Measurements from ENCODE around the gene IFI44.

IFI44 gene

GRCh38 chr1:78676347-78676982 is 26.8 kb downstream of the IFI44 start:
- H3K27me3 ChIP-seq, result no peaks in the 10 kb centered on the region
- no peak overlapping the region for H3K4me3 ChIP-seq (ENCODE audit: low read depth in 1 of 2, low read length in 1 of 2)
- peak; percentile 54 for TF ChIP-seq CTCF (IDR thresholded peaks at IDR 0.05)
- H3K27ac ChIP-seq, result no peak overlapping the region
- peaks cover 4 to 5% of the 10 kb centered on the region in 2 experiments for H3K4me1 ChIP-seq (ENCODE audit: control insufficient read depth in 1 of 2, insufficient read depth in 1 of 2, low read depth in 1 of 2, low read length in 1 of 2)
- H3K36me3 ChIP-seq, result no peaks in the 10 kb centered on the region
- no peaks in the 10 kb centered on the region for H3K9me3 ChIP-seq

GRCh38 chr1:78676993-78677392 is 27.4 kb downstream of the IFI44 start:
- no peak overlapping the region for H3K4me3 ChIP-seq (ENCODE audit: low read depth in 1 of 2, low read length in 1 of 2)
- H3K9me3 ChIP-seq, result no peaks in the 10 kb centered on the region
- no peaks in the 10 kb centered on the region for H3K27me3 ChIP-seq
- no peak overlapping the region for H3K27ac ChIP-seq
- no peaks in the 10 kb centered on the region for H3K36me3 ChIP-seq
- TF ChIP-seq CTCF (IDR thresholded peaks at IDR 0.05), result no peak
- H3K4me1 ChIP-seq (ENCODE audit: control insufficient read depth in 1 of 2, insufficient read depth in 1 of 2, low read depth in 1 of 2, low read length in 1 of 2), result peaks cover 4 to 5% of the 10 kb centered on the region in 2 experiments

GRCh38 chr1:78677788-78678187 is 28.2 kb downstream of the IFI44 start:
- no peak for TF ChIP-seq CTCF (IDR thresholded peaks at IDR 0.05)
- Histone ChIP-seq H3K36me3 (no peaks in the 10 kb centered on the region), H3K4me3 (ENCODE audit: low read depth in 1 of 2, low read length in 1 of 2) (no peak overlapping the region), H3K27me3 (peaks cover 5% of the 10 kb centered on the region), H3K27ac (no peak overlapping the region), H3K9me3 (no peaks in the 10 kb centered on the region), H3K4me1 (ENCODE audit: control insufficient read depth in 1 of 2, insufficient read depth in 1 of 2, low read depth in 1 of 2, low read length in 1 of 2) (peaks cover 4 to 5% of the 10 kb centered on the region in 2 experiments)

- peaks cover 4 to 5% of the 10 kb centered on the region in 2 experiments for H3K4me1 ChIP-seq (ENCODE audit: control insufficient read depth in 1 of 2, insufficient read depth in 1 of 2, low read depth in 1 of 2, low read length in 1 of 2)
- H3K27ac ChIP-seq, result no peak overlapping the region
- H3K27me3 ChIP-seq, result peaks cover 5% of the 10 kb centered on the region
- no peaks in the 10 kb centered on the region for H3K36me3 ChIP-seq
- H3K9me3 ChIP-seq, result no peaks in the 10 kb centered on the region
- no peak for TF ChIP-seq CTCF (IDR thresholded peaks at IDR 0.05)
- no peak overlapping the region for H3K4me3 ChIP-seq (ENCODE audit: low read depth in 1 of 2, low read length in 1 of 2)
Measured at GRCh38 chr1:78678324-78678723, 28.7 kb downstream of the IFI44 start.

- peaks cover under 1 to 1% of the 10 kb centered on the region in 2 experiments for H3K4me1 ChIP-seq (ENCODE audit: control insufficient read depth in 1 of 2, insufficient read depth in 1 of 2, low read depth in 1 of 2, low read length in 1 of 2)
- H3K9me3 ChIP-seq, result no peaks in the 10 kb centered on the region
- H3K4me3 ChIP-seq (ENCODE audit: low read depth in 1 of 2, low read length in 1 of 2), result no peak overlapping the region
- TF ChIP-seq CTCF (IDR thresholded peaks at IDR 0.05), result no peak
- H3K27ac ChIP-seq, result no peak overlapping the region
- peaks cover 15% of the 10 kb centered on the region for H3K27me3 ChIP-seq
- H3K36me3 ChIP-seq, result no peaks in the 10 kb centered on the region
Measured at GRCh38 chr1:78681265-78681664, 31.6 kb downstream of the IFI44 start.
